CD4-positive, CD25-positive, alpha-beta regulatory T cell (primary cell): ENCODE data around the gene F12. TPM values are rescaled to one million over a fixed set of nuclear protein-coding genes. Genes with fewer than 3 reads are reported as not detected.

Source experiments
- ATAC-seq, 2 donors: fragments of 150-1000 bp; cut with Tn5 transposase; one replicate each; pipeline ENCODE4 v1.10.0; 2021; ENCODE audit warnings: low read depth in 2 of 2, moderate number of reproducible peaks in 2 of 2, moderate library complexity in 1 of 2
- DNase-seq, 3 donors: peaks; one replicate each; pipeline versions ENCODE4 v3.0.0 to v3.0.0-alpha.2; 2012 to 2022; ENCODE audit warnings: mixed read lengths in 1 of 3
- H3K27ac ChIP-seq: one replicate; pipeline ENCODE4 v1.7.0; 2013; ENCODE audit warnings: mild to moderate bottlenecking, low read length; ENCODE audit not compliant: insufficient read depth, poor library complexity, severe bottlenecking
- H3K27me3 ChIP-seq: one replicate; pipeline ENCODE4 v1.7.0; 2013; ENCODE audit warnings: low read length; ENCODE audit not compliant: control insufficient read depth, insufficient read depth
- H3K36me3 ChIP-seq: one replicate; pipeline ENCODE4 v1.7.0; 2013; ENCODE audit warnings: mild to moderate bottlenecking, low read length, moderate library complexity; ENCODE audit not compliant: control insufficient read depth, insufficient read depth
- H3K4me1 ChIP-seq: 2 replicates; pipeline ENCODE4 v1.7.0; 2013; ENCODE audit warnings: mild to moderate bottlenecking, low read length; ENCODE audit not compliant: insufficient read depth, control insufficient read depth, poor library complexity, severe bottlenecking
- H3K4me3 ChIP-seq: one replicate; pipeline ENCODE4 v1.7.0; 2013; ENCODE audit warnings: low read depth, mild to moderate bottlenecking, low read length, moderate library complexity
- H3K9me3 ChIP-seq, 2 experiments: 1 replicate in 1 of 2; 2 replicates in 1 of 2; pipeline ENCODE4 v1.7.0; 2013; ENCODE audit warnings: low read length in 2 of 2, mild to moderate bottlenecking in 1 of 2, moderate library complexity in 1 of 2; ENCODE audit not compliant: control insufficient read depth in 2 of 2
- H3K27ac Mint-ChIP-seq, 3 donors: one replicate each; pipeline ENCODE4 v1.8.0; 2020 to 2022; ENCODE audit warnings: mild to moderate bottlenecking in 3 of 3, mixed read lengths in 3 of 3, moderate library complexity in 2 of 3
- H3K27me3 Mint-ChIP-seq: one replicate; pipeline ENCODE4 v1.8.0; 2022; ENCODE audit warnings: mild to moderate bottlenecking, mixed read lengths
- H3K36me3 Mint-ChIP-seq: one replicate; pipeline ENCODE4 v1.8.0; 2020; ENCODE audit warnings: mixed read lengths
- H3K4me1 Mint-ChIP-seq, 4 donors: one replicate each; pipeline ENCODE4 v1.8.0; 2020 to 2022; ENCODE audit warnings: mixed read lengths in 4 of 4, mild to moderate bottlenecking in 1 of 4
- H3K4me3 Mint-ChIP-seq, 4 donors: one replicate each; pipeline ENCODE4 v1.8.0; 2020 to 2022; ENCODE audit warnings: mild to moderate bottlenecking in 4 of 4, mixed read lengths in 4 of 4, moderate library complexity in 3 of 4
- H3K9me3 Mint-ChIP-seq, 7 donors: one replicate each; pipeline ENCODE4 v1.8.0; 2020 to 2022; ENCODE audit warnings: mixed read lengths in 7 of 7, mild to moderate bottlenecking in 3 of 7, moderate library complexity in 2 of 7
- polyA plus RNA-seq, 4 donors: library from polyadenylated mRNA; unstranded; fragments of 300-500 nt; fragmentation: Illumina TruSeq; gene quantifications; one replicate each; pipeline ENCODE4 v1.2.3, GENCODE V29; 2021
- total RNA-seq: library from RNA; stranded (reverse); gene quantifications from one replicate; pipeline ENCODE4 v1.2.3, GENCODE V29; 2022

F12 gene
- total and polyA plus RNA-seq, 5 donors from 2014 or later = 0.16 to 0.94 (median 0.27) TPM; not detected in 1

DNA sequence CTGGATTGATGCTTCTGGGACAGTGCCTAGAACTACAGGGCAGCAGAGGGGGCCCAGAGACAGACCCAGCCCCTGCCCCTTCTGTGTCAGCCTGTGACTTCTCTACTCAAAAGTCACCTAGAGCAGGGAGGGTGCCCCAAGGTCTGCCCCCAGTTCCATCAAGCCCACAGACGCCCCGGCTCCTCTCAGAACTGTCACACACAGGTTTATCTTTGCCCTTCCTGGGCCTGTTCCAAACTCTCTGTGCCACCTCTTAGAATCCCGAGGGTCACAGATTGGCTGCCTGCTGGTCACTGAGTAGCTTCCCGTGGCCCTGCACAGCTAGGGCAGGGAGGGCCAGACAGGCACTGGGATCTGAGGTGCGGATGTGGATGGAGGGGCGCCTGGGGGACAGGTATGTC lies 49.9 kb downstream of the F12 start:
- Mint-ChIP-seq H3K36me3 (peaks cover 7% of the 10 kb centered on the region), H3K4me3 (peak overlapping the region; percentile 59 to 93 (median 86)), H3K4me1 (peaks cover 9 to 92% (median 54%) of the 10 kb centered on the region in 4 donors), H3K9me3 (peaks cover 0 to 2% (median 0%) of the 10 kb centered on the region in 7 donors), H3K27me3 (no peaks in the 10 kb centered on the region), H3K27ac (peak overlapping the region; percentile 93 to 96 (median 96))
- no peak for DNase-seq
- peaks cover 90% of the 10 kb centered on the region for H3K4me1 ChIP-seq
- H3K36me3 ChIP-seq = no peaks in the 10 kb centered on the region
- no peak for ATAC-seq
- peak overlapping the region; percentile 78 for H3K4me3 ChIP-seq
- peak overlapping the region; percentile 82 for H3K27ac ChIP-seq
- no peaks in the 10 kb centered on the region for H3K9me3 ChIP-seq
- H3K27me3 ChIP-seq = no peaks in the 10 kb centered on the region

DNA sequence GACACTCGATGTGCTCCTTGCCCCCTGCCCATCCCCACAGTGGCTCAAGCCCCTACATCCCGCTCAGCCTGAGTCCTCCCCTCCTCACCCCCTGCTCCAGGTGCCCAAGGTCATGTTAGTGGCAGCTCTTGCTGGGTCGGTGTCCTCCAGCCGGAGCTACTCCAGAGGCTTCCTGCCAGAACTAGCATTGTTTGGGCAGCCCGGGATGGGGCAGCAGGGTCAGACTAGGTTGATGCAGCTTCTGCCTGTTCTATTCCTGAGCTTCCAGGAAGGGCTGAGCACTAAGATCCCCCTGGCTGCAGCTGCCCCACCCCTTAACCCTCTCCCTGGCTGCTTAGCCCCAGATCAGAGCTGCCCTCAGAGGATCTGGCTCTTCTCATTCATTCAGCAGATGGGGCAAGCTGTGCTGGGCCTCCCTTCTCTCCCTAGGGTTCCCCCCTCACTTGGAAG lies 51.0 kb downstream of the F12 start:
- peaks cover 80% of the 10 kb centered on the region for H3K4me1 ChIP-seq
- peak overlapping the region; percentile 78 for H3K4me3 ChIP-seq
- Mint-ChIP-seq H3K27me3 (no peaks in the 10 kb centered on the region), H3K36me3 (peaks cover 7% of the 10 kb centered on the region), H3K4me1 (peaks cover 12 to 85% (median 54%) of the 10 kb centered on the region in 4 donors), H3K27ac (peak overlapping the region; percentile 69 to 96 (median 96)), H3K4me3 (peak overlapping the region; percentile 59 to 93 (median 86)), H3K9me3 (peaks cover 0 to 2% (median 0%) of the 10 kb centered on the region in 7 donors)
- peak overlapping the region; percentile 82 for H3K27ac ChIP-seq
- H3K9me3 ChIP-seq = no peaks in the 10 kb centered on the region
- no peak for DNase-seq
- no peaks in the 10 kb centered on the region for H3K36me3 ChIP-seq
- H3K27me3 ChIP-seq = no peaks in the 10 kb centered on the region
- no peak for ATAC-seq

DNA sequence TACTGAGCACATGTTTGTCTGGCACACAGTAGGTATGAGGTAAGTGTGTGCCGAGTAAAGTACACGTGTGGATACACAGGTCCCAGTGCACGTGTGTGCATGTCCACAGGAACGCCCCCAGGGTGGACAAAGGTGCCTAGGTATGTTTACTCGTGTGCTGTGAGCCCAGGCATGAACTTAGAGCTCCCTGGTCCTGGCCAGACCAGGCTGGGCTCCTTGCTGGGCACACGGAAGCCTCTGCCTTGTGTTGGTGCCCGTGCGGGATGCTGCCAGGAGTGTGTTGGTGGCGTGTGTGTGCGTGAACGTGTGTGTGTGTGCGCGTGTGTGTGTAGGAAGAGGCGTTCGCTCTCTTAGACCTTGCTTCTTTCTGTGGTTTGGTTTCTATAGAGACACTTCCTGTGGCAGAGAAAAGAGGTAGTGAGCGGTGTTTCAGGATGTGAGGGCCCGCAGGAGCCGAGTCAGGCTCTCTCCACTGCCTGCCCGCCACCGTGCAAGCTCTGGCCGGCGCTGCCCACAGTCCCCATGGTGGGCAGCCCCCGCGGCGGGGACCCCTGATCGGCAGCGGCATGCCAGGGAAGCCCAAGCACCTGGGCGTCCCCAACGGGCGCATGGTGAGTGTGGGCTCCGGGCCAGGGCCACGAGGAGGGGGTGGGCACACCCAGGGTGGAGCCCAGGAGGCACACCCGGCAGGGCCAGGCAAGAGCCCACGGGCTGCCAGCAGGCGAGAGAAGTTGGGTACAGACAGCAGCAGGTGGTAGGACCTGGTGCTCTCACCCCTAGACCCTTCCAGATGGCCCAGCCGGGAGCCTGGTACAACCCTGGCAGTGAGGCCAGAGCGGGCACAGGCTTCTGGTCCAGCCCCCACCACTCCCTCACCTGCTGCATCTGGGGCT lies 51.7 kb downstream of the F12 start, which contains the start of gene RGS14:
TSS of gene RGS14 (plus strand) at position 466 of the 893 bp plus-strand sequence. CDS start at position 567, 101 bp downstream.
- H3K4me1 Mint-ChIP-seq = peaks cover 12 to 83% (median 53%) of the 10 kb centered on the region in 4 donors
- no peaks in the 10 kb centered on the region for H3K27me3 Mint-ChIP-seq
- Histone ChIP-seq H3K36me3 (no peaks in the 10 kb centered on the region), H3K4me3 (peak within 1 kb of the TSS; percentile 78), H3K4me1 (peaks cover 73% of the 10 kb centered on the region), H3K27ac (peak within 1 kb of the TSS; percentile 82), H3K27me3 (no peaks in the 10 kb centered on the region), H3K9me3 (no peaks in the 10 kb centered on the region)
- ATAC-seq (peak; percentile 95), DNase-seq (peak; percentile 59 to 93 (median 89))
- H3K27ac Mint-ChIP-seq = peak within 1 kb of the TSS; percentile 96 to 97 (median 96)
- peaks cover 0 to 2% (median 0%) of the 10 kb centered on the region in 7 donors for H3K9me3 Mint-ChIP-seq
- peaks cover 7% of the 10 kb centered on the region for H3K36me3 Mint-ChIP-seq
- H3K4me3 Mint-ChIP-seq = peak within 1 kb of the TSS; percentile 59 to 93 (median 86)

DNA sequence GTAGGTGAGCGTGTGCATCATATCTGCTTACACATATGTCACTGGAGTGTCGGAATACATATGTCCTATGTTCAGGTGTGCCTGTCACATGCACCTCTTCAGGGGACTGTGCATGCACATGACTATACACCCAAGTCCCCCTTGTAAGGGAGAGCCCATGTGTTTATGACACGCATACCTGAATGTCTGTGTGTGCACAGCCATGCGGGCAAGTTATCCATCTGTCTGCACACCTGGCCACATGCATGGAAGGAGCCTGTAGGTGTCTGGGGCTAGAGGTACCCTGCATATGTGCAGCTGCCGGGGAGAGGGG lies 52.3 kb downstream of the F12 start:
- DNase-seq = no peak
- H3K36me3 Mint-ChIP-seq = peaks cover 7% of the 10 kb centered on the region
- H3K4me1 ChIP-seq = peaks cover 69% of the 10 kb centered on the region
- peaks cover 12 to 80% (median 49%) of the 10 kb centered on the region in 4 donors for H3K4me1 Mint-ChIP-seq
- peak overlapping the region; percentile 91 to 97 (median 96) for H3K27ac Mint-ChIP-seq
- no peaks in the 10 kb centered on the region for H3K27me3 ChIP-seq
- H3K4me3 ChIP-seq = peak overlapping the region; percentile 78
- no peaks in the 10 kb centered on the region for H3K9me3 ChIP-seq
- peak overlapping the region; percentile 82 for H3K27ac ChIP-seq
- H3K27me3 Mint-ChIP-seq = no peaks in the 10 kb centered on the region
- H3K36me3 ChIP-seq = no peaks in the 10 kb centered on the region
- H3K9me3 Mint-ChIP-seq = peaks cover 0 to 2% (median 0%) of the 10 kb centered on the region in 7 donors
- ATAC-seq = no peak
- peak overlapping the region; percentile 59 to 93 (median 86) for H3K4me3 Mint-ChIP-seq

DNA sequence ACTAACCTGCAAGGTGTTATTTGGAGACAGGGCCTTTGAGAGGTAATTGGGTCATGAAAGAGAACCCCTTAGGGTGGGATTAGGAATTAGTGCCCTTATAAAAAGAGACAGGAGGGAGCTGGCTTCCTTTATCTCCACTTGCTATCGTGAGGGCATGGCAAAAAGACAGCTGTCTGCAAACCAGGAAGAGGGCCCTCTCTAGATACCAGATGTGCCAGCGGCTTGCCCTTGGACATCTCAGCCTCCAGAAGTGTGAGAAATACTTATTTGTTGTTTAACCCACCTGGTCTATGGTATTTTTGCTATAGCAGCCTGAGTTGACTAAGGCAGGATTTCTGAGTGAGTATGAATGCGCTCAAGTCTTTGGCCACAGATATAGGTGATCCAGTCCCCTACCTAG lies 52.6 kb downstream of the F12 start:
- H3K27ac ChIP-seq = peak overlapping the region; percentile 82
- Mint-ChIP-seq H3K9me3 (peaks cover 0 to 2% (median 0%) of the 10 kb centered on the region in 7 donors), H3K27ac (peak overlapping the region; percentile 91 to 97 (median 96)), H3K4me3 (peak overlapping the region; percentile 59 to 93 (median 86)), H3K4me1 (peaks cover 16 to 80% (median 48%) of the 10 kb centered on the region in 4 donors), H3K36me3 (peaks cover 7% of the 10 kb centered on the region), H3K27me3 (no peaks in the 10 kb centered on the region)
- no peaks in the 10 kb centered on the region for H3K36me3 ChIP-seq
- no peaks in the 10 kb centered on the region for H3K9me3 ChIP-seq
- H3K27me3 ChIP-seq = no peaks in the 10 kb centered on the region
- peaks cover 68% of the 10 kb centered on the region for H3K4me1 ChIP-seq
- peak overlapping the region; percentile 78 for H3K4me3 ChIP-seq
- ATAC-seq (no peak), DNase-seq (no peak)

DNA sequence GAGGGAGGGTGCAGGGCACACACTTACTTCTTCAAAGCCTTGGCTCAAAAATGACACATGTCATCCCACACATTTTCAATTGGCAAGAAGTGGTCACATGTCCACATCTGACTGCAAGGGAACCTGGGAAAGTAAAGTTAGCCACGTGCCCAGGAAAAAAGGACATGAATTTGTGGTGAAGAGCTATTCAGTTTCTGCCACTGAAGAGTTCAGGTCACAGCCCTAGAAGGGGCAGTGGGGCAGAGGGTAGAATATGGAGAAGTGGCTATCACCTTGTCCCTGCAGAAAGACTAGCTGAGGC lies 53.5 kb downstream of the F12 start:
- H3K27ac Mint-ChIP-seq = peak overlapping the region in 1 of 3 donors; percentile 36
- peaks cover 0 to 2% (median 0%) of the 10 kb centered on the region in 7 donors for H3K9me3 Mint-ChIP-seq
- Histone ChIP-seq H3K9me3 (no peaks in the 10 kb centered on the region), H3K36me3 (no peaks in the 10 kb centered on the region), H3K27ac (no peak overlapping the region), H3K4me1 (peaks cover 63% of the 10 kb centered on the region), H3K4me3 (no peak overlapping the region), H3K27me3 (no peaks in the 10 kb centered on the region)
- peak overlapping the region in 3 of 4 donors; percentile 36 to 93 (median 58) for H3K4me3 Mint-ChIP-seq
- no peaks in the 10 kb centered on the region for H3K27me3 Mint-ChIP-seq
- ATAC-seq (no peak), DNase-seq (no peak)
- H3K36me3 Mint-ChIP-seq = peaks cover 7% of the 10 kb centered on the region
- peaks cover 21 to 77% (median 43%) of the 10 kb centered on the region in 4 donors for H3K4me1 Mint-ChIP-seq

DNA sequence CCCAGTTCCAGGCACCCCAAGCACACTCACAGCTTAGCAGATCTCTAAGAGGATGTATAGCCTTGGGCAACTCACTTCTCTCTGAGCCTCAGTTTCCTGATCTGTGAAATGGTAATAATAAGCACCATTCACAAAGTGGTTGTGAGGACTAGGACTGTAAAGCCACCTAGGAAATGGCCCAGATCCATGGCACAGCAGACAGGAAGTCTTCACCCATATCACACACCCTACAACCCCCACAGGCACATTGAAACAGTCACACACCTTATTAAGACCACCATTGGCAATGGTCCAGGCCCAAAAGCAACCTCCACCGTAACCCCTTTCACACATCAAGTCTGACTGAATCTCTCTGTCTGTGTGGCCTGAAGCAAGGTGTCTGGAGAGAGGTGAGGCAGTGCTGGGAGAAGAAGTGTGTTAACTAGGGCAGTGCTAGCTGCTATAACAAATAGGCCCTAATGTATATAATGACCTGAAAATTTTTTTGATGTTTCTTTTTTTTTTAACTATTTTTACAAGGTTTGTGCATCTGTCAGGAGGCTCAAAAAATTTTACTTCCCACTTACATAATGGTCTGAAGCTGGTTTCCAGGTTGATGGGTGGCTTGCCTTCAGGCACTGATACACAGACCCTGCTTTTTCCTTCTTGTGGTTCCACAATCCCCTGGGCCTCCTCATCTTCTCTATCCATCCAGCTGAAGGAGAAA lies 54.0 kb downstream of the F12 start:
- H3K4me3 ChIP-seq = no peak overlapping the region
- Mint-ChIP-seq H3K4me1 (peaks cover 21 to 78% (median 46%) of the 10 kb centered on the region in 4 donors), H3K9me3 (peaks cover 0 to 2% (median 0%) of the 10 kb centered on the region in 7 donors), H3K36me3 (peaks cover 7% of the 10 kb centered on the region), H3K4me3 (peak overlapping the region in 3 of 4 donors; percentile 36 to 93 (median 58)), H3K27me3 (no peaks in the 10 kb centered on the region), H3K27ac (no peak overlapping the region)
- DNase-seq (no peak), ATAC-seq (no peak)
- H3K4me1 ChIP-seq = peaks cover 63% of the 10 kb centered on the region
- H3K36me3 ChIP-seq = no peaks in the 10 kb centered on the region
- H3K9me3 ChIP-seq = no peaks in the 10 kb centered on the region
- no peak overlapping the region for H3K27ac ChIP-seq
- no peaks in the 10 kb centered on the region for H3K27me3 ChIP-seq
